GM23338 (cell line): Measurements from ENCODE around the gene SPAAR. TPM values are rescaled to one million over a fixed set of nuclear protein-coding genes. Genes with fewer than 3 reads are reported as not detected.

Source experiments
- ATAC-seq: fragments of 200-7000 bp; cut with Tn5 transposase; 3 replicates; pipeline ENCODE4 v1.9.1; 2020
- DNase-seq: peaks from one replicate; pipeline ENCODE4 v3.0.0-alpha.2; 2015; ENCODE audit warnings: low spot score
- H2AFZ ChIP-seq: fragments of 200-600 bp; sonication (generic); 2 replicates; pipeline ENCODE4 v1.8.0; 2016; ENCODE audit warnings: antibody characterized with exemption, mild to moderate bottlenecking, moderate library complexity
- H3F3A ChIP-seq: fragments of 200-600 bp; sonication (generic); replicated peaks from 2 replicates; pipeline ENCODE4 v1.8.0; 2017; ENCODE audit warnings: antibody characterized with exemption, mixed run types, low read depth
- H3K27ac ChIP-seq: fragments of 200-600 bp; sonication (generic); 2 replicates; pipeline ENCODE4 v1.6.1; 2016; ENCODE audit warnings: low read depth
- H3K27me3 ChIP-seq: fragments of 200-600 bp; sonication (generic); 2 replicates; pipeline ENCODE4 v1.8.0; 2016; ENCODE audit warnings: mild to moderate bottlenecking, mixed run types, moderate library complexity; ENCODE audit not compliant: insufficient read depth
- H3K36me3 ChIP-seq: fragments of 200-600 bp; sonication (generic); 2 replicates; pipeline ENCODE4 v1.8.0; 2016; ENCODE audit warnings: mild to moderate bottlenecking; ENCODE audit not compliant: insufficient read depth
- H3K4me1 ChIP-seq: fragments of 200-600 bp; sonication (generic); 2 replicates; pipeline ENCODE4 v1.8.0; 2016; ENCODE audit warnings: mild to moderate bottlenecking, moderate library complexity; ENCODE audit not compliant: insufficient read depth
- H3K4me2 ChIP-seq: fragments of 200-600 bp; sonication (generic); 2 replicates; pipeline ENCODE4 v1.7.1; 2017; ENCODE audit warnings: mixed run types
- H3K4me3 ChIP-seq: fragments of 200-600 bp; sonication (generic); 2 replicates; pipeline ENCODE4 v1.6.1; 2016; ENCODE audit warnings: mixed run types
- H3K79me2 ChIP-seq: fragments of 200-600 bp; sonication (generic); replicated peaks from 2 replicates; pipeline ENCODE4 v1.8.0; 2017; ENCODE audit warnings: mild to moderate bottlenecking; ENCODE audit not compliant: insufficient read depth
- H3K9me2 ChIP-seq: fragments of 200-600 bp; sonication (generic); 2 replicates; pipeline ENCODE4 v1.8.0; 2017; ENCODE audit not compliant: insufficient read depth
- H4K20me1 ChIP-seq: fragments of 200-600 bp; sonication (generic); replicated peaks from 2 replicates; pipeline ENCODE4 v1.8.0; 2017; ENCODE audit warnings: mild to moderate bottlenecking; ENCODE audit not compliant: insufficient read depth
- H3K27ac Mint-ChIP-seq: 2 replicates; pipeline ENCODE4 v1.8.0; 2020; ENCODE audit warnings: inconsistent platforms, mild to moderate bottlenecking, moderate library complexity, mixed read lengths
- H3K27me3 Mint-ChIP-seq: 3 replicates; pipeline ENCODE4 v1.8.0; 2022; ENCODE audit warnings: low read depth, mild to moderate bottlenecking, moderate library complexity, mixed read lengths, inconsistent platforms; ENCODE audit not compliant: insufficient read depth, poor library complexity
- H3K36me3 Mint-ChIP-seq: 3 replicates; pipeline ENCODE4 v1.8.0; 2021; ENCODE audit warnings: low read depth, mild to moderate bottlenecking, inconsistent platforms, moderate library complexity, mixed read lengths
- H3K4me1 Mint-ChIP-seq: 3 replicates; pipeline ENCODE4 v1.8.0; 2020; ENCODE audit warnings: mild to moderate bottlenecking, inconsistent platforms, mixed read lengths
- H3K4me3 Mint-ChIP-seq: 3 replicates; pipeline ENCODE4 v1.8.0; 2021; ENCODE audit warnings: moderate library complexity, mild to moderate bottlenecking, inconsistent platforms, mixed read lengths
- H3K9me3 Mint-ChIP-seq: 3 replicates; pipeline ENCODE4 v1.8.0; 2020; ENCODE audit warnings: moderate library complexity, mild to moderate bottlenecking, inconsistent platforms, mixed read lengths
- EZH2phosphoT487 ChIP-seq: fragments of 200-600 bp; sonication (generic); IDR thresholded peaks from one replicate; pipeline ENCODE4 v1.8.1; 2018; ENCODE audit warnings: antibody characterized with exemption; ENCODE audit not compliant: unreplicated experiment
- polyA plus RNA-seq: library from polyadenylated mRNA; unstranded; fragments of >200 nt; fragmentation: Nextera tagmentation; extraction: Ambion mirVana; gene quantifications from 2 replicates; pipeline ENCODE4 v1.2.1, GENCODE V29; 2016
- total RNA-seq: library from RNA; depleted of rRNA; stranded (reverse); fragments of >200 nt; shearing (Covaris generic); gene quantifications from 2 replicates; pipeline ENCODE4 v1.2.3, GENCODE V29; 2014
- TF ChIP-seq, protein P1 (sequence below), 2 experiments: fragments of 200-600 bp in 1 of 2; sonication (generic) in 1 of 2; conservative IDR thresholded peaks; 2 replicates each; pipeline versions ENCODE4 v1.5.1 to v1.6.1; 2016 to 2017; ENCODE audit warnings: antibody characterized with exemption in 2 of 2, low read depth in 2 of 2, mild to moderate bottlenecking in 2 of 2, moderate library complexity in 1 of 2
- TF ChIP-seq, protein P2 (sequence below): IDR thresholded peaks from 2 replicates; pipeline ENCODE4 v1.6.1; 2016; ENCODE audit warnings: antibody characterized with exemption
- TF ChIP-seq, protein P3 (sequence below): IDR thresholded peaks from one replicate; pipeline ENCODE4 v1.6.1; 2018; ENCODE audit warnings: antibody characterized with exemption; ENCODE audit not compliant: unreplicated experiment

Gene SPAAR
- total and polyA plus RNA-seq, 2 experiments from 2014 or later, result not detected

DNA sequence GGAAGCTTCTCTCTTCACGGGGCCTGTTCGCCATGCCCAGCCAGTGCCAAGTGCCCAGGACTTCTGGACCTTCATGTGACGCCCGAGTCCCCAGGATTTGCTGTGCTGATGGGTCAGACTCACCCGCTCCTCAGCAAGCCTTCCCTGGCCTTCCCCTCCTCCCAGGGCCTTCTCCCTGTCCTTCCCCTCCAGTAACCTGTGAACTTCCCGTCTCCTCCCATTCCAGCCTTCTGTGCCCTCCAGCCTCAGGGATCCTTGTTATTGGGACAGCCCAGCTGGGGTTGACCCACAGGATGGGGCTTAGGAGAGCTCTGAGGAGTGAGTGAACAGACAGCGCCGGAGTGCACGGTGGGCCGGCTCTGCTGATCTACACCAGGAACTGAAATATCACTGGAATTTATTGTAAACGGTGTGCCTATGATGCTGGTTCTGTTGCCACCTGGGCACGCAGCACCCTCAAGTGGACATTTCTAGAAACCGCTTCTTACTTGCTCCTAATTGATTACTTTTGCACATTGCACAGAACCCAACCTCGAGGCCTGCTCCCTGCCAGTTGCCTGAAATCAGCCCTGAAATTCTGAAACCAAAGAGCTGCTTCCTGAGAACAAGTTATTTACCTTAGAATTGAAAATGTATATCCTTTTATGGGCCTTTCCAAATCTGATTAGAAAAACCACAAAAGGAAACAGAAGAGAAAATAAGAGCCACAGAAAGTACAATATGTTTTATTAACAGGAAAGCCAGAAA, 1.5 kb downstream of the SPAAR start:
- no peaks in the 10 kb centered on the region for H4K20me1 ChIP-seq
- H2AFZ ChIP-seq, result peak overlapping the region; percentile 99; the same call in 1 of the 2 replicates
- Mint-ChIP-seq H3K27ac (no peak overlapping the region), H3K4me1 (peaks cover 45% of the 10 kb centered on the region), H3K4me3 (no peak overlapping the region), H3K36me3 (no peaks in the 10 kb centered on the region), H3K27me3 (peaks cover 13% of the 10 kb centered on the region), H3K9me3 (no peaks in the 10 kb centered on the region)
- no peaks in the 10 kb centered on the region for H3K36me3 ChIP-seq
- H3K4me3 ChIP-seq, result no peak overlapping the region
- H3K27me3 ChIP-seq, result no peaks in the 10 kb centered on the region
- no peak overlapping the region for H3K4me2 ChIP-seq
- no peaks in the 10 kb centered on the region for H3K9me2 ChIP-seq
- no peak overlapping the region for H3K27ac ChIP-seq
- H3K79me2 ChIP-seq, result no peaks in the 10 kb centered on the region
- peaks cover 4% of the 10 kb centered on the region; the same call in 1 of the 2 replicates for H3F3A ChIP-seq
- ATAC-seq (peak; percentile 6; the same call in 2 of the 3 replicates), DNase-seq (peak; percentile 65)
- TF ChIP-seq, protein P1, sequence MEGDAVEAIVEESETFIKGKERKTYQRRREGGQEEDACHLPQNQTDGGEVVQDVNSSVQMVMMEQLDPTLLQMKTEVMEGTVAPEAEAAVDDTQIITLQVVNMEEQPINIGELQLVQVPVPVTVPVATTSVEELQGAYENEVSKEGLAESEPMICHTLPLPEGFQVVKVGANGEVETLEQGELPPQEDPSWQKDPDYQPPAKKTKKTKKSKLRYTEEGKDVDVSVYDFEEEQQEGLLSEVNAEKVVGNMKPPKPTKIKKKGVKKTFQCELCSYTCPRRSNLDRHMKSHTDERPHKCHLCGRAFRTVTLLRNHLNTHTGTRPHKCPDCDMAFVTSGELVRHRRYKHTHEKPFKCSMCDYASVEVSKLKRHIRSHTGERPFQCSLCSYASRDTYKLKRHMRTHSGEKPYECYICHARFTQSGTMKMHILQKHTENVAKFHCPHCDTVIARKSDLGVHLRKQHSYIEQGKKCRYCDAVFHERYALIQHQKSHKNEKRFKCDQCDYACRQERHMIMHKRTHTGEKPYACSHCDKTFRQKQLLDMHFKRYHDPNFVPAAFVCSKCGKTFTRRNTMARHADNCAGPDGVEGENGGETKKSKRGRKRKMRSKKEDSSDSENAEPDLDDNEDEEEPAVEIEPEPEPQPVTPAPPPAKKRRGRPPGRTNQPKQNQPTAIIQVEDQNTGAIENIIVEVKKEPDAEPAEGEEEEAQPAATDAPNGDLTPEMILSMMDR (conservative IDR thresholded peaks at IDR 0.05; ENCODE audit: low read depth in 2 of 2), result peak; percentile 66 to 77
- TF ChIP-seq, protein P2, sequence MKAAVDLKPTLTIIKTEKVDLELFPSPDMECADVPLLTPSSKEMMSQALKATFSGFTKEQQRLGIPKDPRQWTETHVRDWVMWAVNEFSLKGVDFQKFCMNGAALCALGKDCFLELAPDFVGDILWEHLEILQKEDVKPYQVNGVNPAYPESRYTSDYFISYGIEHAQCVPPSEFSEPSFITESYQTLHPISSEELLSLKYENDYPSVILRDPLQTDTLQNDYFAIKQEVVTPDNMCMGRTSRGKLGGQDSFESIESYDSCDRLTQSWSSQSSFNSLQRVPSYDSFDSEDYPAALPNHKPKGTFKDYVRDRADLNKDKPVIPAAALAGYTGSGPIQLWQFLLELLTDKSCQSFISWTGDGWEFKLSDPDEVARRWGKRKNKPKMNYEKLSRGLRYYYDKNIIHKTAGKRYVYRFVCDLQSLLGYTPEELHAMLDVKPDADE, result no peak
- peaks cover 20% of the 10 kb centered on the region for H3K4me1 ChIP-seq

DNA sequence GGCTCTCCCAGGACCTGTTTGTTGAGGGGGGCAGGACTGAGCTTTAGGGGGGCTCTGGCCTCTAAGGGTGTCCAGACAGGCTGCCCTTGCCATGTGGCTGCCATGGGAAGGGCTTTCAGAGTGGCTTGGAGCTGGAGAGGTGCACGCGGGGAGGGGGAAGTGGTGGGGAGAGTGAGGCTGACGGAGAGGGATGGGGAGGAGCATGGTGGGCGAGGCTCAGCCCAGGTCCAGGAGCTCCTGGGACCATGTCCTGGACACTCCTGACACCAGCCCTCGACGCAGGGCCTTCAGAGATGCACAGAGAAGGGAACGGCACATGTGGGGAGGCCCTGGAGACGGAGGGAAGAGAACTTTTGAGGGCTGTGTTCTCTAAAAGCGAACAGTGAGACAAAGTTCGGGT, 2.4 kb downstream of the SPAAR start:
- Histone ChIP-seq H3K36me3 (no peaks in the 10 kb centered on the region), H3K9me2 (no peaks in the 10 kb centered on the region), H3K27ac (no peak overlapping the region), H2AFZ (peak overlapping the region; percentile 47; the same call in 1 of the 2 replicates), H3K4me2 (no peak overlapping the region), H3F3A (peaks cover 4% of the 10 kb centered on the region; the same call in 1 of the 2 replicates), H3K4me1 (peaks cover 24% of the 10 kb centered on the region), H3K27me3 (no peaks in the 10 kb centered on the region), H3K79me2 (no peaks in the 10 kb centered on the region), H4K20me1 (no peaks in the 10 kb centered on the region), H3K4me3 (no peak overlapping the region)
- no peak overlapping the region for H3K4me3 Mint-ChIP-seq
- H3K36me3 Mint-ChIP-seq, result no peaks in the 10 kb centered on the region
- no peak overlapping the region for H3K27ac Mint-ChIP-seq
- H3K4me1 Mint-ChIP-seq, result peaks cover 48% of the 10 kb centered on the region
- ATAC-seq, result no peak
- peaks cover 11% of the 10 kb centered on the region for H3K27me3 Mint-ChIP-seq
- H3K9me3 Mint-ChIP-seq, result no peaks in the 10 kb centered on the region
- DNase-seq, result no peak
- TF ChIP-seq, protein P2, result no peak
- TF ChIP-seq EZH2phosphoT487, result no peak
- TF ChIP-seq, protein P3, sequence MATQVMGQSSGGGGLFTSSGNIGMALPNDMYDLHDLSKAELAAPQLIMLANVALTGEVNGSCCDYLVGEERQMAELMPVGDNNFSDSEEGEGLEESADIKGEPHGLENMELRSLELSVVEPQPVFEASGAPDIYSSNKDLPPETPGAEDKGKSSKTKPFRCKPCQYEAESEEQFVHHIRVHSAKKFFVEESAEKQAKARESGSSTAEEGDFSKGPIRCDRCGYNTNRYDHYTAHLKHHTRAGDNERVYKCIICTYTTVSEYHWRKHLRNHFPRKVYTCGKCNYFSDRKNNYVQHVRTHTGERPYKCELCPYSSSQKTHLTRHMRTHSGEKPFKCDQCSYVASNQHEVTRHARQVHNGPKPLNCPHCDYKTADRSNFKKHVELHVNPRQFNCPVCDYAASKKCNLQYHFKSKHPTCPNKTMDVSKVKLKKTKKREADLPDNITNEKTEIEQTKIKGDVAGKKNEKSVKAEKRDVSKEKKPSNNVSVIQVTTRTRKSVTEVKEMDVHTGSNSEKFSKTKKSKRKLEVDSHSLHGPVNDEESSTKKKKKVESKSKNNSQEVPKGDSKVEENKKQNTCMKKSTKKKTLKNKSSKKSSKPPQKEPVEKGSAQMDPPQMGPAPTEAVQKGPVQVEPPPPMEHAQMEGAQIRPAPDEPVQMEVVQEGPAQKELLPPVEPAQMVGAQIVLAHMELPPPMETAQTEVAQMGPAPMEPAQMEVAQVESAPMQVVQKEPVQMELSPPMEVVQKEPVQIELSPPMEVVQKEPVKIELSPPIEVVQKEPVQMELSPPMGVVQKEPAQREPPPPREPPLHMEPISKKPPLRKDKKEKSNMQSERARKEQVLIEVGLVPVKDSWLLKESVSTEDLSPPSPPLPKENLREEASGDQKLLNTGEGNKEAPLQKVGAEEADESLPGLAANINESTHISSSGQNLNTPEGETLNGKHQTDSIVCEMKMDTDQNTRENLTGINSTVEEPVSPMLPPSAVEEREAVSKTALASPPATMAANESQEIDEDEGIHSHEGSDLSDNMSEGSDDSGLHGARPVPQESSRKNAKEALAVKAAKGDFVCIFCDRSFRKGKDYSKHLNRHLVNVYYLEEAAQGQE, result no peak
- TF ChIP-seq, protein P1 (conservative IDR thresholded peaks at IDR 0.05; ENCODE audit: low read depth in 2 of 2), result no peak
